HL-60 (cell line): ENCODE measurements around the gene MEIOB.

Experiments used
- DNase-seq, 2 experiments: peaks; one replicate each; pipeline ENCODE4 v3.0.0-alpha.2; 2010 to 2020; ENCODE audit warnings: low read depth in 1 of 2, low spot score in 1 of 2
- H3K27ac ChIP-seq: fragments of 250-450 bp; sonication (Bioruptor Pico); replicated peaks from 2 replicates; pipeline ENCODE4 v1.5.1; 2020; ENCODE audit warnings: mild to moderate bottlenecking, moderate library complexity
- H3K27me3 ChIP-seq: fragments of 250-450 bp; sonication (Bioruptor Pico); 2 replicates; pipeline ENCODE4 v1.5.1; 2021; ENCODE audit warnings: mild to moderate bottlenecking, moderate library complexity; ENCODE audit not compliant: insufficient read depth, poor library complexity, severe bottlenecking
- H3K4me3 ChIP-seq: replicated peaks from 2 replicates; pipeline ENCODE4 v1.5.1; 2011; ENCODE audit warnings: mild to moderate bottlenecking, control low read depth, low read length; ENCODE audit not compliant: insufficient read depth
- GABPA ChIP-seq: IDR thresholded peaks from 2 replicates; pipeline ENCODE4 v1.6.1; 2012; ENCODE audit warnings: low read depth
- POLR2AphosphoS5 ChIP-seq: IDR thresholded peaks from 2 replicates; pipeline ENCODE4 v1.6.1; 2012; ENCODE audit warnings: low read depth
- SPI1 ChIP-seq: IDR thresholded peaks from 2 replicates; pipeline ENCODE4 v1.6.1; 2012; ENCODE audit warnings: low read depth, mild to moderate bottlenecking, borderline replicate concordance
- TF ChIP-seq, protein P1 (sequence below): IDR thresholded peaks from 2 replicates; pipeline ENCODE4 v1.6.1; 2012; ENCODE audit warnings: low read depth; ENCODE audit not compliant: insufficient replicate concordance
- TF ChIP-seq, protein P2 (sequence below): IDR thresholded peaks from one replicate; pipeline ENCODE4 v1.5.1; 2011; ENCODE audit warnings: low read length, control low read depth, inconsistent platforms; ENCODE audit not compliant: insufficient read depth

MEIOB gene

DNA sequence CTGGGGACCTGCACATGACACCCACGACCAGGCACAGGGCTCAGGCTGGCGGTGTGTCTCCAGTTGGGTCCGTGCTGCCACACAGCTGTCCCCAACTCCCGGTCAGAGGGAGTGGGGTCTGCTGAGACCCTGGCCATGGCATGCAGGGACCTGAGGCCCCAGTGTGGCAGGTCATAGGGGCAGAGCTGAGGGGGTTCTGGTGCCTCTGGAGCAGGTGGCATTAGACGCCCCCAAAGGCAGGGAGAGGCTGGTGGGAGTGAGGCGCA lies 85.0 kb downstream of the MEIOB start:
- no peak for DNase-seq
- no peak for TF ChIP-seq GABPA
- H3K4me3 ChIP-seq = no peak overlapping the region

GRCh38 chr16:1786242-1787055 lies 85.5 kb downstream of the MEIOB start:
- no peak for DNase-seq
- no peak overlapping the region for H3K27ac ChIP-seq

More for the DNA sequence above, 85.0 kb downstream of the MEIOB start:
- Histone ChIP-seq H3K27ac (no peak overlapping the region), H3K27me3 (no peaks in the 10 kb centered on the region)

DNA sequence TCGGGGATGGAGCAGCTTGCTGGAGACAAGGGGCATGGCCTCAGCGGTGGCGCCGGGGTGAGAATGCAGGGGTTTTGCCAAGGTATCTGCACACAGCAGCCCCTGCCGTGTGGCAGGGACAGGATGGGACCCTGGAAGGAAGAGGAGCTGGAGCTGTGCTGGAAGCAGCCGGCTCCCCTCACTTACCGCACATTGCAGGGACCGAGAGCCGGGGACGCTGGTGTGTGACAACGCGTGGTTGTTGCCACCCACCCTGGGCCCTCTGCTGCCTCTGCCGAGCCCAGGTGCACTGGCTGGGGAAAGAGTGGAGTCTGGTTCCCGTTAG lies 86.2 kb downstream of the MEIOB start:
- Histone ChIP-seq H3K27me3 (no peaks in the 10 kb centered on the region), H3K27ac (no peak overlapping the region), H3K4me3 (no peak overlapping the region)
- TF ChIP-seq, protein P1, sequence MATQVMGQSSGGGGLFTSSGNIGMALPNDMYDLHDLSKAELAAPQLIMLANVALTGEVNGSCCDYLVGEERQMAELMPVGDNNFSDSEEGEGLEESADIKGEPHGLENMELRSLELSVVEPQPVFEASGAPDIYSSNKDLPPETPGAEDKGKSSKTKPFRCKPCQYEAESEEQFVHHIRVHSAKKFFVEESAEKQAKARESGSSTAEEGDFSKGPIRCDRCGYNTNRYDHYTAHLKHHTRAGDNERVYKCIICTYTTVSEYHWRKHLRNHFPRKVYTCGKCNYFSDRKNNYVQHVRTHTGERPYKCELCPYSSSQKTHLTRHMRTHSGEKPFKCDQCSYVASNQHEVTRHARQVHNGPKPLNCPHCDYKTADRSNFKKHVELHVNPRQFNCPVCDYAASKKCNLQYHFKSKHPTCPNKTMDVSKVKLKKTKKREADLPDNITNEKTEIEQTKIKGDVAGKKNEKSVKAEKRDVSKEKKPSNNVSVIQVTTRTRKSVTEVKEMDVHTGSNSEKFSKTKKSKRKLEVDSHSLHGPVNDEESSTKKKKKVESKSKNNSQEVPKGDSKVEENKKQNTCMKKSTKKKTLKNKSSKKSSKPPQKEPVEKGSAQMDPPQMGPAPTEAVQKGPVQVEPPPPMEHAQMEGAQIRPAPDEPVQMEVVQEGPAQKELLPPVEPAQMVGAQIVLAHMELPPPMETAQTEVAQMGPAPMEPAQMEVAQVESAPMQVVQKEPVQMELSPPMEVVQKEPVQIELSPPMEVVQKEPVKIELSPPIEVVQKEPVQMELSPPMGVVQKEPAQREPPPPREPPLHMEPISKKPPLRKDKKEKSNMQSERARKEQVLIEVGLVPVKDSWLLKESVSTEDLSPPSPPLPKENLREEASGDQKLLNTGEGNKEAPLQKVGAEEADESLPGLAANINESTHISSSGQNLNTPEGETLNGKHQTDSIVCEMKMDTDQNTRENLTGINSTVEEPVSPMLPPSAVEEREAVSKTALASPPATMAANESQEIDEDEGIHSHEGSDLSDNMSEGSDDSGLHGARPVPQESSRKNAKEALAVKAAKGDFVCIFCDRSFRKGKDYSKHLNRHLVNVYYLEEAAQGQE = no peak
- no peak for TF ChIP-seq POLR2AphosphoS5
- TF ChIP-seq SPI1 = no peak
- TF ChIP-seq, protein P2, sequence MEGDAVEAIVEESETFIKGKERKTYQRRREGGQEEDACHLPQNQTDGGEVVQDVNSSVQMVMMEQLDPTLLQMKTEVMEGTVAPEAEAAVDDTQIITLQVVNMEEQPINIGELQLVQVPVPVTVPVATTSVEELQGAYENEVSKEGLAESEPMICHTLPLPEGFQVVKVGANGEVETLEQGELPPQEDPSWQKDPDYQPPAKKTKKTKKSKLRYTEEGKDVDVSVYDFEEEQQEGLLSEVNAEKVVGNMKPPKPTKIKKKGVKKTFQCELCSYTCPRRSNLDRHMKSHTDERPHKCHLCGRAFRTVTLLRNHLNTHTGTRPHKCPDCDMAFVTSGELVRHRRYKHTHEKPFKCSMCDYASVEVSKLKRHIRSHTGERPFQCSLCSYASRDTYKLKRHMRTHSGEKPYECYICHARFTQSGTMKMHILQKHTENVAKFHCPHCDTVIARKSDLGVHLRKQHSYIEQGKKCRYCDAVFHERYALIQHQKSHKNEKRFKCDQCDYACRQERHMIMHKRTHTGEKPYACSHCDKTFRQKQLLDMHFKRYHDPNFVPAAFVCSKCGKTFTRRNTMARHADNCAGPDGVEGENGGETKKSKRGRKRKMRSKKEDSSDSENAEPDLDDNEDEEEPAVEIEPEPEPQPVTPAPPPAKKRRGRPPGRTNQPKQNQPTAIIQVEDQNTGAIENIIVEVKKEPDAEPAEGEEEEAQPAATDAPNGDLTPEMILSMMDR = no peak
- no peak for TF ChIP-seq GABPA
- DNase-seq = no peak

More at GRCh38 chr16:1786242-1787055, 85.5 kb downstream of the MEIOB start:
- H3K27me3 ChIP-seq = no peaks in the 10 kb centered on the region
- H3K4me3 ChIP-seq = no peak overlapping the region
- TF ChIP-seq POLR2AphosphoS5 = no peak
- TF ChIP-seq SPI1 = no peak
- no peak for TF ChIP-seq GABPA
- TF ChIP-seq, protein P1 = no peak
- TF ChIP-seq, protein P2 = no peak

- no peak for DNase-seq
- no peak for TF ChIP-seq SPI1
- TF ChIP-seq, protein P2 = no peak
- TF ChIP-seq GABPA = no peak
- TF ChIP-seq, protein P1 = no peak
- no peak for TF ChIP-seq POLR2AphosphoS5
- no peak overlapping the region for H3K4me3 ChIP-seq
- H3K27me3 ChIP-seq = no peaks in the 10 kb centered on the region
- H3K27ac ChIP-seq = no peak overlapping the region
Measured at GRCh38 chr16:1784977-1785845, 86.8 kb downstream of the MEIOB start.
